HepG2 (cell line): ENCODE data around the gene ADAMTS13. TPM values are rescaled to one million over a fixed set of nuclear protein-coding genes. Genes with fewer than 3 reads are reported as not detected.
A peak's percentile ranks its signal among the peaks of the same experiment; 100 is the strongest.

ENCODE experiments used
- ATAC-seq: fragments of 200-7000 bp; cut with Tn5 transposase; 3 replicates; pipeline ENCODE4 v1.9.1; 2020; ENCODE audit warnings: mild to moderate bottlenecking, moderate library complexity
- BruUV-seq: library from RNA; stranded (reverse); fragments of 400-500 nt; replicated peaks from 2 replicates; lab custom pipeline; 2021; lab: Mats Ljungman, UMichigan
- CTCF ChIA-PET: fragments of 300-600 bp; formaldehyde crosslinking; extraction: SDS; loops from one replicate; lab custom pipeline; 2021; ENCODE audit warnings: low total read pairs, inconsistent platforms, low intra/inter-chr PET ratio; lab: Yijun Ruan, JAX
- POLR2A ChIA-PET: fragments of 350-600 bp; sonication (Branson Sonifier 250); formaldehyde crosslinking; loops from one replicate; lab custom pipeline; 2020; ENCODE audit warnings: antibody characterized with exemption, inconsistent platforms; lab: Yijun Ruan, JAX
- DNase-seq: peaks from one replicate; pipeline ENCODE4 v3.0.0-alpha.2; 2015; ENCODE audit warnings: low spot score
- FAIRE-seq: peaks from 3 replicates; lab custom pipeline; 2011; peaks lifted over from hg19 to GRCh38; lab: Jason Lieb, UNC
- H2AFZ ChIP-seq: one replicate; pipeline ENCODE4 v1.6.1; 2011; ENCODE audit warnings: low read length, inconsistent platforms
- H3K27ac ChIP-seq: fragments of 300-600 bp; 3 replicates; pipeline ENCODE4 v1.8.0; 2011; ENCODE audit warnings: mixed run types, mild to moderate bottlenecking, mixed read lengths, low read length, inconsistent platforms; ENCODE audit not compliant: insufficient read depth; ENCODE audit errors: extremely low read length
- H3K27me3 ChIP-seq, 2 experiments: fragments of 200-600 bp in 1 of 2; 2 replicates in 1 of 2; 3 replicates in 1 of 2; pipeline versions ENCODE4 v1.6.0 to v1.8.0; 2011; ENCODE audit warnings: low read length in 2 of 2, mild to moderate bottlenecking in 2 of 2, moderate library complexity in 2 of 2, inconsistent platforms in 1 of 2; ENCODE audit not compliant: insufficient read depth in 2 of 2, control insufficient read depth in 1 of 2
- H3K36me3 ChIP-seq, 2 experiments: fragments of 200-600 bp in 1 of 2; replicated peaks in 1 of 2; 2 replicates in 1 of 2; 3 replicates in 1 of 2; pipeline versions ENCODE4 v1.5.1 to v1.8.0; 2011; ENCODE audit warnings: low read length in 2 of 2, inconsistent platforms in 1 of 2; ENCODE audit not compliant: insufficient read depth in 2 of 2, control insufficient read depth in 1 of 2
- H3K4me1 ChIP-seq: 2 replicates; pipeline ENCODE4 v1.5.1; 2012; ENCODE audit warnings: low read length, inconsistent platforms; ENCODE audit not compliant: insufficient read depth
- H3K4me2 ChIP-seq: 2 replicates; pipeline ENCODE4 v1.6.0; 2011; ENCODE audit warnings: low read depth, low read length, inconsistent platforms
- H3K4me3 ChIP-seq, 3 experiments: fragments of 200-600 bp in 1 of 3; sonication (generic), shearing (Covaris generic) in 1 of 3; replicated peaks in 1 of 3; 2 replicates each; pipeline ENCODE4 v1.5.1; 2011 to 2016; ENCODE audit warnings: low read length in 3 of 3, inconsistent platforms in 2 of 3, low read depth in 2 of 3, mild to moderate bottlenecking in 2 of 3, control low read depth in 1 of 3, mixed read lengths in 1 of 3; ENCODE audit not compliant: insufficient read depth in 1 of 3
- H3K79me2 ChIP-seq: one replicate; pipeline ENCODE4 v1.6.1; 2011; ENCODE audit warnings: low read length, inconsistent platforms; ENCODE audit not compliant: insufficient read depth
- H3K9ac ChIP-seq: 2 replicates; pipeline ENCODE4 v1.6.0; 2011; ENCODE audit warnings: mild to moderate bottlenecking, low read depth, low read length, inconsistent platforms; ENCODE audit not compliant: insufficient read depth
- H3K9me3 ChIP-seq: 2 replicates; pipeline ENCODE4 v1.5.1; 2012; ENCODE audit warnings: mild to moderate bottlenecking, low read length
- H4K20me1 ChIP-seq: 2 replicates; pipeline ENCODE4 v1.6.0; 2011; ENCODE audit warnings: inconsistent platforms, mild to moderate bottlenecking, low read length, moderate library complexity; ENCODE audit not compliant: insufficient read depth
- FOXC1 ChIP-seq: sonication (generic); formaldehyde crosslinking; IDR thresholded peaks from 2 replicates; pipeline ENCODE4 v1.8.0; 2022; ENCODE audit warnings: mild to moderate bottlenecking, missing genetic modification reagents, borderline replicate concordance
- FOXK2 ChIP-seq: fragments of 450-650 bp; IDR thresholded peaks from 2 replicates; pipeline ENCODE4 v1.6.1; 2016
- REXO4 ChIP-seq: sonication (generic); formaldehyde crosslinking; IDR thresholded peaks from 2 replicates; pipeline ENCODE4 v1.8.0; 2022; ENCODE audit warnings: missing genetic modification reagents, mild to moderate bottlenecking, borderline replicate concordance
- TBX2 ChIP-seq: sonication (generic); formaldehyde crosslinking; IDR thresholded peaks from 2 replicates; pipeline ENCODE4 v1.5.0; 2020; ENCODE audit warnings: missing genetic modification reagents, mild to moderate bottlenecking, borderline replicate concordance
- TOPORS ChIP-seq: sonication (generic); formaldehyde crosslinking; IDR thresholded peaks from 2 replicates; pipeline ENCODE4 v1.8.0; 2023; ENCODE audit warnings: mild to moderate bottlenecking, missing genetic modification reagents
- YY1 ChIP-seq: IDR thresholded peaks from 2 replicates; pipeline ENCODE4 v1.6.1; 2011; ENCODE audit warnings: low read length, low read depth, moderate library complexity, mild to moderate bottlenecking; ENCODE audit not compliant: insufficient read depth, insufficient replicate concordance
- ZBTB7A ChIP-seq: sonication (generic); formaldehyde crosslinking; IDR thresholded peaks from 2 replicates; pipeline ENCODE4 v1.8.0; 2022; ENCODE audit warnings: mild to moderate bottlenecking, missing genetic modification reagents
- ZFP62 ChIP-seq: sonication (generic); formaldehyde crosslinking; IDR thresholded peaks from 2 replicates; pipeline ENCODE4 v1.4.0; 2020; ENCODE audit warnings: missing genetic modification reagents
- ZNF333 ChIP-seq: sonication (generic); formaldehyde crosslinking; IDR thresholded peaks from 2 replicates; pipeline ENCODE4 v1.4.0; 2020; ENCODE audit warnings: mild to moderate bottlenecking, missing genetic modification reagents, borderline replicate concordance
- ZNF431 ChIP-seq: sonication (generic); formaldehyde crosslinking; IDR thresholded peaks from 2 replicates; pipeline ENCODE4 v1.9.0; 2022; ENCODE audit warnings: missing genetic modification reagents, low read depth, mild to moderate bottlenecking, borderline replicate concordance
- ZNF460 ChIP-seq: sonication (generic); formaldehyde crosslinking; IDR thresholded peaks from 2 replicates; pipeline ENCODE4 v1.5.1; 2020; ENCODE audit warnings: missing genetic modification reagents, mild to moderate bottlenecking, borderline replicate concordance
- ZNF782 ChIP-seq: sonication (generic); formaldehyde crosslinking; IDR thresholded peaks from 2 replicates; pipeline ENCODE4 v1.4.0; 2020; ENCODE audit warnings: missing genetic modification reagents, mild to moderate bottlenecking, borderline replicate concordance
- WGBS: methylation state at CpG from one replicate; pipeline ENCODE4 v1.1.6; 2017; ENCODE audit warnings: low lambda C conversion rate; 5-methylcytosine and 5-hydroxymethylcytosine counted together
- in situ Hi-C: cut with HindIII; loops from 2 replicates; pipeline ENCODE4 v1.10.0; 2017; ENCODE audit warnings: low pct_unique_long_range_greater_than_20kb; ENCODE audit not compliant: extremely low pct_ligation_motif_present
- intact Hi-C: fragments of 100-400 bp; cut with micrococcal nuclease; formaldehyde crosslinking; loops from one replicate; pipeline ENCODE4 v1.10.0; 2022; ENCODE audit not compliant: unreplicated experiment
- polyA plus RNA-seq, 8 experiments: library from polyadenylated mRNA; depleted of rRNA in 3 of 8; stranded (reverse) in 7 of 8; unstranded in 1 of 8; fragments of >200 nt; fragmentation: Illumina TruSeq in 4 of 8; extraction: Trizol in 4 of 8; gene quantifications; 2 replicates each; pipeline versions ENCODE4 v1.2.1 to v1.2.3, GENCODE V29; 2011 to 2016; ENCODE audit warnings: low read depth in 4 of 8, missing spikeins in 1 of 8, mixed read lengths in 1 of 8; ENCODE audit not compliant: insufficient read depth in 1 of 8
- total RNA-seq, 5 experiments: library from RNA; depleted of rRNA; stranded (reverse); fragments of >200 nt; fragmentation: Illumina TruSeq; extraction: Trizol; gene quantifications; 2 replicates each; pipeline ENCODE4 v1.2.3, GENCODE V29; 2016; ENCODE audit warnings: low read depth in 1 of 5
- TF ChIP-seq, protein P1 (sequence below): sonication (generic); formaldehyde crosslinking; IDR thresholded peaks from 2 replicates; pipeline ENCODE4 v1.4.0; 2020; ENCODE audit warnings: missing genetic modification reagents

Gene ADAMTS13
- total and polyA plus RNA-seq, 2 of the 13 experiments (the other 11 are each of a cell fraction or from before 2014, with no cell fraction given), result 0.91 to 4.5 TPM

DNA sequence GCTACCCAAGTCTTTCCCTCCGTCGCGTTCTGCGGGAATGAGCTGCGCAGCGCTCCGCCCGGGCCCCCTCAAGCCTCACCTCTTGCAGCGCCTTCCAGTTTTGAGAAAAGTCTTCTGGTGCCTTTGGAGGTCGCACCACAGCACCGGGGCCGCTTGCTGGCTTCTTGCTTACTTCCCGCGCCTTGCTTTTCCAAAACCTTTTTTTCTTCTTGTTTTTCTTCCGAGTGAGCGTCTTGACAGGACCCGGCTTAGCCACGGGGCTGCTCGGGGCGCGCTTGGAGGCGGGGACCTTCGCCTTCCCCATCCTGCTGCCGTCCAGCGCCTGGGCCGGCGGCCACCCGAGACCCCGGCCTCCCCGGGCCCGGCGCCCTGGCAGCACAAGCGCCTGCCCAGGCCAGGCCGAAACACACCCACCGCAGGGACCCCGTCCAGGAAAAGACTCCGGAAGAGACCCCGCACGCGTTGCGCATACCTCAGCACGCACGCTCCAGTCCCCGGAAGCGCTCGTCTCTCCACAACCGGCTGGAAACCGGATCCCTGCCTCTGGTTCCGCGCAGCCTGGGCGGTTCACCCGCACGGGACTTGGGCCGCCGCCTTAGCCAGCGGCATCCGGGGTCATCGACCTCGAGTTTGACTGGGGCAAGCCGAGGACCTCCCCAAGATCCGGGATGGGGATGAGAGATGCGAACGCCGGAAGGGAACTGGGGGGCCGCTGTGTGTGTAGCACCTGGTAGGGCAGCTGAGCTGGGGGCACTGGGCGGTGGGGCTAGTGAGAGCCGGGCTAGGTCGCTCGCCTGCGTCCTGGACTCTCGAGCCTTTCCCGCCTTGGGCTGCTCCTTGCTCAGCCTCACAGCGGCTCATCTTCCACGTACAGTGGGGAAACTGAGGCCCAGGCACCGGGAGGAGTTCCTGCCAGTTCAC, 4.4 kb upstream of the ADAMTS13 start, which contains the start of gene REXO4 (continued):
- no peak for TF ChIP-seq ZFP62
- peak; percentile 50; the same call in 1 of the 2 replicates for TF ChIP-seq TOPORS (CRISPR knock-in tag)
- no peak for TF ChIP-seq ZNF431 (CRISPR knock-in tag)
- TF ChIP-seq FOXK2, result no peak
- peak; percentile 90 for TF ChIP-seq TBX2 (CRISPR knock-in tag)
- no peak for TF ChIP-seq REXO4 (CRISPR knock-in tag)
- peak; percentile 87; the same call in 1 of the 2 replicates for TF ChIP-seq FOXC1 (CRISPR knock-in tag)
- 0 out of 2 replicates have a peak, but pooled peaks have one; percentile 55 for TF ChIP-seq ZNF782 (CRISPR knock-in tag)
- no peak for TF ChIP-seq ZNF333 (CRISPR knock-in tag)
- TF ChIP-seq, all 625 proteins: peak for 364

- no peak for ATAC-seq
- Histone ChIP-seq H3K27me3 (no peaks in the 10 kb centered on the region; a peak in 1 of 5 replicates), H3K9ac (peak overlapping the region; percentile 88), H2AFZ (no peak overlapping the region), H3K27ac (peak overlapping the region; percentile 95), H3K79me2 (peaks cover 30% of the 10 kb centered on the region), H3K4me3 (peak overlapping the region; percentile 71 to 89 (median 84)), H3K36me3 (peaks cover 5 to 21% of the 10 kb centered on the region in 2 experiments; a peak in 3 of 5 replicates), H3K9me3 (no peaks in the 10 kb centered on the region), H3K4me2 (peak overlapping the region; percentile 86), H3K4me1 (peaks cover 78% of the 10 kb centered on the region), H4K20me1 (no peaks in the 10 kb centered on the region)
- no peak for DNase-seq
- in situ Hi-C loops, result no loop called here
- TF ChIP-seq, protein P1, sequence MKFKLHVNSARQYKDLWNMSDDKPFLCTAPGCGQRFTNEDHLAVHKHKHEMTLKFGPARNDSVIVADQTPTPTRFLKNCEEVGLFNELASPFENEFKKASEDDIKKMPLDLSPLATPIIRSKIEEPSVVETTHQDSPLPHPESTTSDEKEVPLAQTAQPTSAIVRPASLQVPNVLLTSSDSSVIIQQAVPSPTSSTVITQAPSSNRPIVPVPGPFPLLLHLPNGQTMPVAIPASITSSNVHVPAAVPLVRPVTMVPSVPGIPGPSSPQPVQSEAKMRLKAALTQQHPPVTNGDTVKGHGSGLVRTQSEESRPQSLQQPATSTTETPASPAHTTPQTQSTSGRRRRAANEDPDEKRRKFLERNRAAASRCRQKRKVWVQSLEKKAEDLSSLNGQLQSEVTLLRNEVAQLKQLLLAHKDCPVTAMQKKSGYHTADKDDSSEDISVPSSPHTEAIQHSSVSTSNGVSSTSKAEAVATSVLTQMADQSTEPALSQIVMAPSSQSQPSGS (CRISPR knock-in tag), result no peak
- TF ChIP-seq ZBTB7A, result 0 out of 2 replicates have a peak, but pooled peaks have one; percentile 21
- TF ChIP-seq ZNF460 (CRISPR knock-in tag), result peak; percentile 63
- TF ChIP-seq YY1, result no peak
- WGBS, result 38% methylated on average over 13 of the region's 13 CpGs
- BruUV-seq, result no TSS peak
- no peak for FAIRE-seq
- intact Hi-C loops, result no loop called here
- CTCF ChIA-PET, result no interaction called here
- POLR2A ChIA-PET, result interaction anchor here (1.3 to 2.9 kb wide), 4 partner anchors 30 to 71 kb away, joined by 4 to 19 read pairs (median 4); partner anchors contain the start of genes CACFD1, MED22, RPL7A and SLC2A6
Measured at GRCh38 chr9:133419005-133419404, 3.2 kb upstream of the ADAMTS13 start.
